GM10266 (cell line): ENCODE measurements around the gene USB1.

Experiments used
- DNase-seq: peaks from one replicate; pipeline ENCODE4 v3.0.0; 2012; ENCODE audit errors: extremely low spot score
- CTCF ChIP-seq: IDR thresholded peaks from 2 replicates; pipeline ENCODE4 v1.5.1; 2012; ENCODE audit warnings: mild to moderate bottlenecking, low read depth; ENCODE audit not compliant: control insufficient read depth, insufficient read depth; ENCODE audit errors: missing control alignments

Gene USB1

GRCh38 chr16:58070585-58070984, 69.4 kb downstream of the USB1 start:
- DNase-seq, result no peak
- no peak for TF ChIP-seq CTCF
